K562 (cell line): Measurements from ENCODE around the gene ERGIC1. TPM values are rescaled to one million over a fixed set of nuclear protein-coding genes. Genes with fewer than 3 reads are reported as not detected.

Source experiments
- ADNP ChIP-seq: fragments of 200-800 bp; sonication (Bioruptor generic); IDR thresholded peaks from 2 replicates; pipeline ENCODE4 v1.6.1; 2016; ENCODE audit warnings: missing genetic modification characterization, missing compliant biosample characterization
- BCOR ChIP-seq: fragments of 450-650 bp; IDR thresholded peaks from 2 replicates; pipeline ENCODE4 v1.6.1; 2016
- CAMTA2 ChIP-seq: fragments of 250-450 bp; sonication (Bioruptor Pico); conservative IDR thresholded peaks from 2 replicates; pipeline ENCODE4 v1.5.1; 2022
- CBFA2T2 ChIP-seq: fragments of 450-650 bp; conservative IDR thresholded peaks from 2 replicates; pipeline ENCODE4 v1.6.1; 2017; ENCODE audit warnings: mild to moderate bottlenecking
- CBFA2T3 ChIP-seq: fragments of 450-650 bp; IDR thresholded peaks from 2 replicates; pipeline ENCODE4 v1.6.1; 2017
- CBFB ChIP-seq: sonication (generic); formaldehyde crosslinking; IDR thresholded peaks from 2 replicates; pipeline ENCODE4 v1.4.0; 2020; ENCODE audit warnings: mild to moderate bottlenecking, missing genetic modification reagents
- CEBPB ChIP-seq: fragments of 450-650 bp; IDR thresholded peaks from 2 replicates; pipeline ENCODE4 v1.6.1; 2016; ENCODE audit warnings: missing genetic modification characterization, missing compliant biosample characterization
- CREB3 ChIP-seq: fragments of 450-650 bp; conservative IDR thresholded peaks from 2 replicates; pipeline ENCODE4 v1.6.1; 2016; ENCODE audit warnings: missing genetic modification characterization, low read depth, mild to moderate bottlenecking, missing compliant biosample characterization, moderate library complexity
- CTBP1 ChIP-seq: fragments of 450-650 bp; IDR thresholded peaks from 2 replicates; pipeline ENCODE4 v1.6.1; 2016; ENCODE audit warnings: borderline replicate concordance
- DPF2 ChIP-seq: fragments of 450-650 bp; IDR thresholded peaks from 2 replicates; pipeline ENCODE4 v1.6.1; 2016
- GTF2F1 ChIP-seq: IDR thresholded peaks from 2 replicates; pipeline ENCODE4 v1.6.1; 2011; ENCODE audit warnings: low read depth, low read length, improper control_type of control experiment
- KLF1 ChIP-seq: fragments of 450-650 bp; IDR thresholded peaks from 2 replicates; pipeline ENCODE4 v1.6.1; 2016; ENCODE audit warnings: missing genetic modification characterization, missing compliant biosample characterization
- KLF16 ChIP-seq: IDR thresholded peaks from 2 replicates; pipeline ENCODE4 v1.6.1; 2016; ENCODE audit warnings: antibody characterized with exemption
- MTA2 ChIP-seq: fragments of 450-650 bp; IDR thresholded peaks from 2 replicates; pipeline ENCODE4 v1.6.1; 2016; ENCODE audit warnings: low read depth
- NELFE ChIP-seq: IDR thresholded peaks from 2 replicates; pipeline ENCODE4 v1.6.1; 2011; ENCODE audit warnings: mild to moderate bottlenecking; ENCODE audit not compliant: insufficient read depth, insufficient read length
- PHB2 ChIP-seq: fragments of 450-650 bp; IDR thresholded peaks from 2 replicates; pipeline ENCODE4 v1.6.1; 2017; ENCODE audit warnings: low read depth
- POLR3A ChIP-seq: IDR thresholded peaks from 2 replicates; pipeline ENCODE4 v1.6.1; 2011; ENCODE audit warnings: borderline replicate concordance, mild to moderate bottlenecking, moderate library complexity; ENCODE audit not compliant: insufficient read length, insufficient read depth; ENCODE audit errors: extremely low read depth
- RBM25 ChIP-seq: fragments of 200-400 bp; formaldehyde crosslinking; IDR thresholded peaks from 2 replicates; pipeline ENCODE4 v1.6.1; 2018; ENCODE audit warnings: low read length, low read depth, moderate library complexity; ENCODE audit not compliant: severe bottlenecking
- SPI1 ChIP-seq: IDR thresholded peaks from 2 replicates; pipeline ENCODE4 v1.6.1; 2011; ENCODE audit warnings: low read depth, low read length, control low read depth, borderline replicate concordance
- TAL1 ChIP-seq: fragments of 450-650 bp; IDR thresholded peaks from 2 replicates; pipeline ENCODE4 v1.6.1; 2016; ENCODE audit warnings: mild to moderate bottlenecking
- TCF3 ChIP-seq: sonication (generic); formaldehyde crosslinking; IDR thresholded peaks from 2 replicates; pipeline ENCODE4 v1.4.0; 2020; ENCODE audit warnings: mild to moderate bottlenecking, missing genetic modification reagents
- TEAD2 ChIP-seq: fragments of 450-650 bp; IDR thresholded peaks from 2 replicates; pipeline ENCODE4 v1.6.1; 2016; ENCODE audit warnings: missing genetic modification characterization, control low read depth, missing compliant biosample characterization
- U2AF1 ChIP-seq: fragments of 200-400 bp; formaldehyde crosslinking; optimal IDR thresholded peaks from 2 replicates; pipeline ENCODE3; 2017; ENCODE audit warnings: mild to moderate bottlenecking, low read depth, low read length, moderate library complexity
- ZFP91 ChIP-seq: sonication (generic); formaldehyde crosslinking; IDR thresholded peaks from 2 replicates; pipeline ENCODE4 v1.8.0; 2022; ENCODE audit warnings: mild to moderate bottlenecking, missing genetic modification reagents
- ZNF445 ChIP-seq: fragments of 250-450 bp; sonication (Bioruptor Pico); IDR thresholded peaks from 2 replicates; pipeline ENCODE4 v1.4.0; 2020; ENCODE audit warnings: low read depth, mild to moderate bottlenecking, moderate library complexity
- ZNF639 ChIP-seq, 2 experiments: fragments of 200-800 bp in 1 of 2; sonication (Bioruptor generic) in 1 of 2; sonication (generic) in 1 of 2; formaldehyde crosslinking in 1 of 2; IDR thresholded peaks in 1 of 2; conservative IDR thresholded peaks in 1 of 2; 2 replicates each; pipeline versions ENCODE4 v1.5.0 to v1.6.1; 2016 to 2020; ENCODE audit warnings: missing compliant biosample characterization in 1 of 2, missing genetic modification characterization in 1 of 2, missing genetic modification reagents in 1 of 2
- ZNF655 ChIP-seq: fragments of 250-450 bp; sonication (Bioruptor Pico); IDR thresholded peaks from 2 replicates; pipeline ENCODE4 v1.5.0; 2021
- ZNF766 ChIP-seq: fragments of 200-800 bp; sonication (Bioruptor generic); conservative IDR thresholded peaks from 2 replicates; pipeline ENCODE4 v1.6.1; 2016; ENCODE audit warnings: missing genetic modification characterization, missing compliant biosample characterization
- polyA plus RNA-seq, 8 experiments: library from polyadenylated mRNA; depleted of rRNA in 4 of 8; stranded (reverse) in 5 of 8; unstranded in 3 of 8; fragments of >200 nt; fragmentation: Nextera tagmentation in 2 of 8; fragmentation: Illumina TruSeq in 1 of 8; extraction: Ambion mirVana in 2 of 8; extraction: Trizol in 1 of 8; gene quantifications; 2 replicates each; pipeline versions ENCODE4 v1.2.1 to v1.2.3, GENCODE V29; 2011 to 2014; ENCODE audit warnings: inconsistent platforms in 1 of 8, missing spikeins in 1 of 8
- total RNA-seq, 7 experiments: library from RNA; depleted of rRNA in 6 of 7; stranded (reverse); fragments of >200 nt in 6 of 7; fragmentation: Illumina TruSeq in 2 of 7; extraction: Trizol in 2 of 7; gene quantifications; 2 replicates each; pipeline versions ENCODE4 v1.2.1 to v1.2.3, GENCODE V29; 2011 to 2021; ENCODE audit warnings: low replicate concordance in 1 of 7

The ERGIC1 gene
- total and polyA plus RNA-seq, 9 of the 15 experiments (the other 6 are each of a cell fraction or from before 2014, with no cell fraction given) = 5.5 to 68.4 (median 36.4) TPM

GRCh38 chr5:172971482-172971881 lies 137.4 kb downstream of the ERGIC1 start (continued):
- TF ChIP-seq ZNF639 (CRISPR knock-in tag; conservative IDR thresholded peaks at IDR 0.05 in 1 of 2, IDR thresholded peaks at IDR 0.05 in 1 of 2) = peak in 1 of 2 experiments; percentile 47; a peak in 1 of 4 replicates
- no peak for TF ChIP-seq RBM25
- no peak for TF ChIP-seq GTF2F1
- no peak for TF ChIP-seq U2AF1
- TF ChIP-seq NELFE = no peak
- peak; percentile 89 for TF ChIP-seq CBFA2T2
- no peak for TF ChIP-seq CAMTA2 (CRISPR knock-in tag)
- peak; percentile 76 for TF ChIP-seq DPF2
- TF ChIP-seq TEAD2 (tag) = no peak
- peak; percentile 93 for TF ChIP-seq CBFA2T3
- TF ChIP-seq ZNF445 (CRISPR knock-in tag) = no peak
- TF ChIP-seq POLR3A = peak; percentile 49
- TF ChIP-seq KLF16 = peak; percentile 49; the same call in 1 of the 2 replicates
- no peak for TF ChIP-seq KLF1 (tag)
- no peak for TF ChIP-seq CREB3 (tag)
- 0 out of 2 replicates have a peak, but pooled peaks have one; percentile 24 for TF ChIP-seq ZNF766 (CRISPR knock-in tag)
- TF ChIP-seq ZFP91 (CRISPR knock-in tag) = no peak
- peak; percentile 69; the same call in 1 of the 2 replicates for TF ChIP-seq CTBP1
- peak; percentile 38; the same call in 1 of the 2 replicates for TF ChIP-seq SPI1
- TF ChIP-seq CEBPB = no peak
- no peak for TF ChIP-seq ZNF655 (CRISPR knock-in tag)
- peak; percentile 72 for TF ChIP-seq TCF3 (CRISPR knock-in tag)
- peak; percentile 58; the same call in 1 of the 2 replicates for TF ChIP-seq MTA2
- TF ChIP-seq CBFB (CRISPR knock-in tag) = no peak
- no peak for TF ChIP-seq BCOR
- peak; percentile 49; the same call in 1 of the 2 replicates for TF ChIP-seq ADNP (tag)
- TF ChIP-seq PHB2 = no peak
- TF ChIP-seq TAL1 = peak; percentile 79
